CD14-positive monocyte (primary cell): Measurements from ENCODE around the gene CDH8. TPM values are rescaled to one million over a fixed set of nuclear protein-coding genes. Genes with fewer than 3 reads are reported as not detected.

Experiments used
- DNase-seq, 3 donors: peaks; one replicate each; pipeline ENCODE4 v3.0.0-alpha.2; 2011 to 2022
- H2AFZ ChIP-seq: 2 replicates; pipeline ENCODE4 v1.6.0; 2012; ENCODE audit warnings: mild to moderate bottlenecking, low read depth, low read length, inconsistent platforms; ENCODE audit not compliant: insufficient read depth, poor library complexity, severe bottlenecking
- H3K27ac ChIP-seq, 2 donors: 1 replicate in 1 of 2; 2 replicates in 1 of 2; pipeline ENCODE4 v1.5.1; 2012 to 2013; ENCODE audit warnings: low read length in 2 of 2, control low read depth in 1 of 2, inconsistent platforms in 1 of 2, low read depth in 1 of 2, mild to moderate bottlenecking in 1 of 2
- H3K27me3 ChIP-seq, 2 donors: one replicate each; pipeline versions ENCODE4 v1.6.0 to v1.6.1; 2011 to 2013; ENCODE audit warnings: low read length in 2 of 2; ENCODE audit not compliant: control insufficient read depth in 2 of 2, insufficient read depth in 2 of 2
- H3K36me3 ChIP-seq, 2 donors: replicated peaks in 1 of 2; 1 replicate in 1 of 2; 2 replicates in 1 of 2; pipeline versions ENCODE4 v1.5.1 to v1.6.1; 2012 to 2013; ENCODE audit warnings: low read length in 2 of 2, control low read depth in 1 of 2, inconsistent platforms in 1 of 2, mild to moderate bottlenecking in 1 of 2; ENCODE audit not compliant: insufficient read depth in 2 of 2, control insufficient read depth in 1 of 2
- H3K4me1 ChIP-seq, 2 donors: 1 replicate in 1 of 2; 2 replicates in 1 of 2; pipeline versions ENCODE4 v1.5.1 to v1.6.1; 2012 to 2013; ENCODE audit warnings: low read length in 2 of 2, control low read depth in 1 of 2, inconsistent platforms in 1 of 2, mild to moderate bottlenecking in 1 of 2, moderate library complexity in 1 of 2; ENCODE audit not compliant: insufficient read depth in 2 of 2, control insufficient read depth in 1 of 2
- H3K4me2 ChIP-seq: replicated peaks from 2 replicates; pipeline ENCODE3; 2012; ENCODE audit warnings: low read length, moderate library complexity, mild to moderate bottlenecking; ENCODE audit not compliant: poor library complexity, severe bottlenecking; ENCODE audit errors: extremely low read depth
- H3K4me3 ChIP-seq, 3 experiments: fragments of 200-600 bp in 1 of 3; sonication (generic) in 1 of 3; replicated peaks in 1 of 3; 1 replicate in 2 of 3; 2 replicates in 1 of 3; pipeline ENCODE4 v1.5.1; 2011 to 2013; ENCODE audit warnings: low read length in 3 of 3, mild to moderate bottlenecking in 3 of 3, control low read depth in 2 of 3, low read depth in 2 of 3, inconsistent platforms in 1 of 3, moderate library complexity in 1 of 3
- H3K79me2 ChIP-seq: 2 replicates; pipeline ENCODE4 v1.6.0; 2012; ENCODE audit warnings: mild to moderate bottlenecking, control low read depth, inconsistent platforms, low read length, moderate library complexity; ENCODE audit not compliant: insufficient read depth
- H3K9ac ChIP-seq: 2 replicates; pipeline ENCODE4 v1.6.0; 2017; ENCODE audit warnings: low read length, mild to moderate bottlenecking; ENCODE audit not compliant: insufficient read depth, poor library complexity, severe bottlenecking
- H3K9me3 ChIP-seq, 2 donors: replicated peaks in 1 of 2; 1 replicate in 1 of 2; 2 replicates in 1 of 2; pipeline versions ENCODE4 v1.5.1 to v1.6.1; 2012 to 2013; ENCODE audit warnings: low read length in 2 of 2, control low read depth in 1 of 2; ENCODE audit not compliant: control insufficient read depth in 1 of 2, insufficient read depth in 1 of 2
- H4K20me1 ChIP-seq: 2 replicates; pipeline ENCODE4 v1.6.0; 2012; ENCODE audit warnings: mild to moderate bottlenecking, low read length, control low read depth, moderate library complexity; ENCODE audit not compliant: insufficient read depth
- H3K27ac Mint-ChIP-seq, 7 donors: one replicate each; pipeline ENCODE4 v1.8.0; 2020; ENCODE audit warnings: mild to moderate bottlenecking in 7 of 7, mixed read lengths in 7 of 7, moderate library complexity in 6 of 7, inconsistent platforms in 2 of 7
- H3K27me3 Mint-ChIP-seq, 3 donors: one replicate each; pipeline ENCODE4 v1.8.0; 2021 to 2022; ENCODE audit warnings: low read depth in 3 of 3, mild to moderate bottlenecking in 3 of 3, mixed read lengths in 3 of 3, moderate library complexity in 3 of 3, inconsistent platforms in 1 of 3
- H3K36me3 Mint-ChIP-seq, 2 donors: one replicate each; pipeline ENCODE4 v1.8.0; 2020; ENCODE audit warnings: mixed read lengths in 2 of 2, inconsistent platforms in 1 of 2, mild to moderate bottlenecking in 1 of 2
- H3K4me1 Mint-ChIP-seq: one replicate; pipeline ENCODE4 v1.8.0; 2020; ENCODE audit warnings: mild to moderate bottlenecking, mixed read lengths
- H3K4me3 Mint-ChIP-seq, 2 donors: one replicate each; pipeline ENCODE4 v1.8.0; 2020; ENCODE audit warnings: mild to moderate bottlenecking in 2 of 2, mixed read lengths in 2 of 2, moderate library complexity in 1 of 2
- H3K9me3 Mint-ChIP-seq, 7 donors: one replicate each; pipeline ENCODE4 v1.8.0; 2020 to 2022; ENCODE audit warnings: mixed read lengths in 7 of 7, mild to moderate bottlenecking in 6 of 7, moderate library complexity in 6 of 7, inconsistent platforms in 2 of 7
- CTCF ChIP-seq: fragments of 200-600 bp; IDR thresholded peaks from one replicate; pipeline ENCODE4 v1.8.0; 2022; ENCODE audit warnings: antibody characterized with exemption, mild to moderate bottlenecking
- WGBS: methylation state at CpG from one replicate; pipeline ENCODE4 v1.1.5; 2013; ENCODE audit warnings: missing lambda C conversion rate; ENCODE audit not compliant: insufficient coverage; 5-methylcytosine and 5-hydroxymethylcytosine counted together
- intact Hi-C, 2 donors: fragments of 100-400 bp; cut with micrococcal nuclease; formaldehyde crosslinking; loops; one replicate each; pipeline versions ENCODE4 v1.15.0 to v1.15.1; 2023
- polyA plus RNA-seq, 3 donors: library from polyadenylated mRNA; depleted of rRNA in 1 of 3; unstranded in 2 of 3; stranded (reverse) in 1 of 3; fragments of 300-500 nt in 2 of 3; fragments of >200 nt in 1 of 3; fragmentation: Illumina TruSeq in 2 of 3; gene quantifications; 1 replicate in 2 of 3; 2 replicates in 1 of 3; pipeline ENCODE4 v1.2.3, GENCODE V29; 2012 to 2021

Gene CDH8
- polyA plus RNA-seq, 3 donors = not detected

- H3K27me3 Mint-ChIP-seq = no peaks in the 10 kb centered on the region
- no peak overlapping the region for H3K9ac ChIP-seq
- H3K4me1 Mint-ChIP-seq = no peaks in the 10 kb centered on the region
- no CpG with 5 or more reads among the region's 1 CpG for WGBS
- no peak overlapping the region for H3K4me3 ChIP-seq
- no peaks in the 10 kb centered on the region for H3K9me3 ChIP-seq
- peaks cover 0 to 3% (median 0%) of the 10 kb centered on the region in 7 donors for H3K9me3 Mint-ChIP-seq
- no peak overlapping the region for H3K27ac Mint-ChIP-seq
- no peak overlapping the region for H3K4me3 Mint-ChIP-seq
- H3K4me2 ChIP-seq = no peak overlapping the region
- H3K79me2 ChIP-seq = no peaks in the 10 kb centered on the region
- H2AFZ ChIP-seq = no peak overlapping the region
- H3K27ac ChIP-seq = no peak overlapping the region
- H3K27me3 ChIP-seq = no peaks in the 10 kb centered on the region
- H4K20me1 ChIP-seq = no peaks in the 10 kb centered on the region
- no peak for DNase-seq
- H3K4me1 ChIP-seq = no peaks in the 10 kb centered on the region
- intact Hi-C loops = no loop called here
- TF ChIP-seq CTCF = no peak
- no peaks in the 10 kb centered on the region for H3K36me3 ChIP-seq
- H3K36me3 Mint-ChIP-seq = no peaks in the 10 kb centered on the region
Measured at GRCh38 chr16:62067182-62067581, 30.9 kb upstream of the CDH8 start.

- H3K36me3 ChIP-seq = no peaks in the 10 kb centered on the region
- no peaks in the 10 kb centered on the region for H3K79me2 ChIP-seq
- H3K9me3 ChIP-seq = no peaks in the 10 kb centered on the region
- H3K27ac ChIP-seq = no peak overlapping the region
- intact Hi-C loops = no loop called here
- no peaks in the 10 kb centered on the region for H3K27me3 ChIP-seq
- no peaks in the 10 kb centered on the region for H3K4me1 Mint-ChIP-seq
- H4K20me1 ChIP-seq = no peaks in the 10 kb centered on the region
- H3K27ac Mint-ChIP-seq = no peak overlapping the region
- H3K4me1 ChIP-seq = no peaks in the 10 kb centered on the region
- H2AFZ ChIP-seq = no peak overlapping the region
- DNase-seq = no peak
- H3K4me3 ChIP-seq = no peak overlapping the region
- no peaks in the 10 kb centered on the region for H3K36me3 Mint-ChIP-seq
- peaks cover 0 to 3% (median 0%) of the 10 kb centered on the region in 7 donors for H3K9me3 Mint-ChIP-seq
- H3K4me3 Mint-ChIP-seq = no peak overlapping the region
- no peak for TF ChIP-seq CTCF
- H3K9ac ChIP-seq = no peak overlapping the region
- H3K4me2 ChIP-seq = no peak overlapping the region
- WGBS = 61% methylated on average over 2 of the region's 5 CpGs
- H3K27me3 Mint-ChIP-seq = no peaks in the 10 kb centered on the region
Measured at GRCh38 chr16:62066747-62067146, 30.5 kb upstream of the CDH8 start.
